HG02970 (cell line): ENCODE measurements around the gene TBC1D5.
A peak's percentile ranks its signal among the peaks of the same experiment; 100 is the strongest.

ENCODE experiments used
- ATAC-seq: cut with Tn5 transposase; IDR thresholded peaks from one replicate; pipeline ENCODE4 v1.9.1; 2021; ENCODE audit warnings: mild to moderate bottlenecking, moderate library complexity, moderate number of reproducible peaks; ENCODE audit not compliant: unreplicated experiment, low FRiP score

Gene TBC1D5

GRCh38 chr3:17605934-17606333, 136.5 kb downstream of the TBC1D5 start:
- ATAC-seq, result no peak

- no peak for ATAC-seq
Measured at GRCh38 chr3:17605032-17605431, 137.4 kb downstream of the TBC1D5 start.

GRCh38 chr3:17602126-17602525, 140.3 kb downstream of the TBC1D5 start:
- ATAC-seq, result no peak

GRCh38 chr3:17592956-17593355, 149.5 kb downstream of the TBC1D5 start:
- no peak for ATAC-seq

- no peak for ATAC-seq
Measured at GRCh38 chr3:17590465-17590864, 152.0 kb downstream of the TBC1D5 start.

GRCh38 chr3:17589888-17590287, 152.5 kb downstream of the TBC1D5 start:
- no peak for ATAC-seq

GRCh38 chr3:17588422-17588821, 154.0 kb downstream of the TBC1D5 start:
- ATAC-seq, result no peak

- ATAC-seq, result no peak
Measured at GRCh38 chr3:17585394-17586325, 156.8 kb downstream of the TBC1D5 start.

GRCh38 chr3:17584066-17584465, 158.4 kb downstream of the TBC1D5 start:
- no peak for ATAC-seq

GRCh38 chr3:17583530-17583929, 158.9 kb downstream of the TBC1D5 start:
- ATAC-seq, result no peak

- ATAC-seq, result no peak
Measured at GRCh38 chr3:17581421-17582080, 160.9 kb downstream of the TBC1D5 start.

- no peak for ATAC-seq
Measured at GRCh38 chr3:17580901-17581300, 161.5 kb downstream of the TBC1D5 start.

- ATAC-seq, result peak; percentile 90
Measured at GRCh38 chr3:17579289-17580031, 163.0 kb downstream of the TBC1D5 start.

- ATAC-seq, result no peak
Measured at GRCh38 chr3:17577796-17578520, 164.5 kb downstream of the TBC1D5 start.

- no peak for ATAC-seq
Measured at GRCh38 chr3:17573396-17573795, 169.0 kb downstream of the TBC1D5 start.

- ATAC-seq, result no peak
Measured at GRCh38 chr3:17571686-17572085, 170.7 kb downstream of the TBC1D5 start.

- ATAC-seq, result no peak
Measured at GRCh38 chr3:17562845-17563244, 179.6 kb downstream of the TBC1D5 start.

GRCh38 chr3:17558565-17558964, 183.9 kb downstream of the TBC1D5 start:
- ATAC-seq, result no peak

- ATAC-seq, result no peak
Measured at GRCh38 chr3:17557749-17558463, 184.5 kb downstream of the TBC1D5 start.

- ATAC-seq, result no peak
Measured at GRCh38 chr3:17555525-17555924, 186.9 kb downstream of the TBC1D5 start.
